Measurements from ENCODE around the gene SLC38A5. TPM values are rescaled to one million over a fixed set of nuclear protein-coding genes. Genes with fewer than 3 reads are reported as not detected.

The SLC38A5 gene
- total RNA-seq, 1 donor from 2014 or later: 15.9 TPM

GRCh38 chrX:48482526-48482925 is 12.5 kb upstream of the SLC38A5 start:
- Histone ChIP-seq H3K36me3 (peaks cover 34% of the 10 kb centered on the region), H3K4me3 (no peak overlapping the region), H3K4me1 (no peaks in the 10 kb centered on the region), H3K9me3 (no peaks in the 10 kb centered on the region), H3K27me3 (ENCODE audit: low read depth) (no peaks in the 10 kb centered on the region), H3K27ac (no peak overlapping the region)
- intact Hi-C loops (cut with DNase I): no loop called here
- DNase-seq (no peak), ATAC-seq (no peak)
- TF ChIP-seq CTCF (IDR thresholded peaks at IDR 0.05): no peak

- no peak overlapping the region for H3K27ac ChIP-seq
- DNase-seq (no peak), ATAC-seq (no peak)
- H3K4me3 ChIP-seq: no peak overlapping the region
- H3K9me3 ChIP-seq: no peaks in the 10 kb centered on the region
- H3K27me3 ChIP-seq (ENCODE audit: low read depth): no peaks in the 10 kb centered on the region
- H3K36me3 ChIP-seq: peaks cover 34% of the 10 kb centered on the region
- intact Hi-C loops (cut with DNase I): no loop called here
- TF ChIP-seq CTCF (IDR thresholded peaks at IDR 0.05): no peak
- peaks cover 4% of the 10 kb centered on the region for H3K4me1 ChIP-seq
These were observed 10.5 kb upstream of the SLC38A5 start for GRCh38 chrX:48480583-48480982.

GRCh38 chrX:48480142-48480541 is 10.1 kb upstream of the SLC38A5 start:
- Histone ChIP-seq H3K27ac (no peak overlapping the region), H3K36me3 (peaks cover 34% of the 10 kb centered on the region), H3K9me3 (no peaks in the 10 kb centered on the region), H3K4me1 (peaks cover 4% of the 10 kb centered on the region), H3K27me3 (ENCODE audit: low read depth) (no peaks in the 10 kb centered on the region), H3K4me3 (no peak overlapping the region)
- DNase-seq (no peak), ATAC-seq (no peak)
- TF ChIP-seq CTCF (IDR thresholded peaks at IDR 0.05): no peak
- intact Hi-C loops (cut with DNase I): no loop called here

- no peak for DNase-seq
- no peak for ATAC-seq
- intact Hi-C loops (cut with DNase I): no loop called here
- no peaks in the 10 kb centered on the region for H3K9me3 ChIP-seq
- H3K4me3 ChIP-seq: no peak overlapping the region
- H3K36me3 ChIP-seq: peaks cover 26% of the 10 kb centered on the region
- no peak for TF ChIP-seq CTCF (IDR thresholded peaks at IDR 0.05)
- no peak overlapping the region for H3K27ac ChIP-seq
- H3K4me1 ChIP-seq: peaks cover 4% of the 10 kb centered on the region
- H3K27me3 ChIP-seq (ENCODE audit: low read depth): no peaks in the 10 kb centered on the region
These were observed 8.7 kb upstream of the SLC38A5 start for GRCh38 chrX:48478806-48479205.

GRCh38 chrX:48477960-48478755 is 8.1 kb upstream of the SLC38A5 start:
- Histone ChIP-seq H3K27ac (no peak overlapping the region), H3K27me3 (ENCODE audit: low read depth) (no peaks in the 10 kb centered on the region), H3K4me1 (peaks cover 4% of the 10 kb centered on the region), H3K4me3 (no peak overlapping the region), H3K36me3 (peaks cover 19% of the 10 kb centered on the region), H3K9me3 (no peaks in the 10 kb centered on the region)
- TF ChIP-seq CTCF (IDR thresholded peaks at IDR 0.05): no peak
- ATAC-seq (no peak), DNase-seq (no peak)
- intact Hi-C loops (cut with DNase I): no loop called here
